Tibial artery (tissue), 4 donors: ENCODE measurements around the gene DLG2.

ENCODE experiments used
- DNase-seq, 2 donors: peaks; one replicate each; pipeline ENCODE4 v3.0.0-alpha.2; 2019
- H3K27ac ChIP-seq, 2 donors: fragments of 200-600 bp; sonication (generic) in 1 of 2; 1 replicate in 1 of 2; 2 replicates in 1 of 2; pipeline ENCODE4 v1.5.1; 2018 to 2019; ENCODE audit warnings: mild to moderate bottlenecking in 1 of 2
- H3K27me3 ChIP-seq, 2 donors: fragments of 200-600 bp; sonication (generic) in 1 of 2; one replicate each; pipeline versions ENCODE4 v1.5.1 to v1.6.0; 2016 to 2019
- H3K36me3 ChIP-seq, 3 donors: fragments of 200-600 bp; sonication (generic) in 2 of 3; one replicate each; pipeline ENCODE4 v1.5.1; 2016 to 2019; ENCODE audit warnings: mild to moderate bottlenecking in 2 of 3
- H3K4me1 ChIP-seq, 4 donors: fragments of 200-600 bp; sonication (generic) in 2 of 4; 1 replicate in 3 of 4; 2 replicates in 1 of 4; pipeline ENCODE4 v1.5.1; 2016 to 2019
- H3K4me3 ChIP-seq, 2 donors: fragments of 200-600 bp; sonication (generic) in 1 of 2; 1 replicate in 1 of 2; 2 replicates in 1 of 2; pipeline ENCODE4 v1.5.1; 2018 to 2019; ENCODE audit warnings: mild to moderate bottlenecking in 2 of 2
- H3K9me3 ChIP-seq, 3 donors: fragments of 200-600 bp; sonication (generic) in 1 of 3; one replicate each; pipeline ENCODE4 v1.5.1; 2016 to 2019
- intact Hi-C: fragments of 100-400 bp; cut with DNase I; formaldehyde crosslinking; loops from one replicate; pipeline ENCODE4 v1.15.0; 2023; ENCODE audit warnings: low total_unique reads
- TF ChIP-seq, protein P1 (sequence below), 2 experiments: fragments of 200-600 bp in 1 of 2; fragments of 450-650 bp in 1 of 2; IDR thresholded peaks; one replicate each; pipeline ENCODE4 v1.5.1; 2017 to 2019; ENCODE audit warnings: antibody characterized with exemption in 2 of 2, mild to moderate bottlenecking in 1 of 2, moderate library complexity in 1 of 2

The DLG2 gene

DNA sequence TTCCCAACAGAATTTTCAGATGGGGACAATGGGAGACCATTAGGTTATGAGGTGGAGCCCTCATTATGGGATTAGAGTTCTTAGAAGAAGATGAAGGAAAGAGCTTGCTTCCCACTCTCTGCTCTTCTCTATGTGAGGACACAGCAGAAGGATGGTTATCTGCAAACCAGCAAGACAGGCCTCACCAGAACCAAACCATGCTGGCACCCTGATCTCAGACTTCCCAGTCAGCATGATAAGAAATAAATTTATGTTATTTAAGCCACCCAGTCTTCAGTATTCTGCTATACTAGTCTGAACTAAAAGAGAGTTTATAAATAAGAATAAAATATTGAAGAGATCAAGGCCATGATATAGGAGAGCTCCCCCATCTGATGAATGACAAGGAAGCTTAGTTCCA lies 1394.6 kb downstream of the DLG2 start:
- Histone ChIP-seq H3K36me3 (no peaks in the 10 kb centered on the region), H3K27ac (no peak overlapping the region), H3K9me3 (no peaks in the 10 kb centered on the region), H3K4me1 (no peaks in the 10 kb centered on the region), H3K4me3 (no peak overlapping the region), H3K27me3 (no peaks in the 10 kb centered on the region)
- DNase-seq, result no peak
- TF ChIP-seq, protein P1, sequence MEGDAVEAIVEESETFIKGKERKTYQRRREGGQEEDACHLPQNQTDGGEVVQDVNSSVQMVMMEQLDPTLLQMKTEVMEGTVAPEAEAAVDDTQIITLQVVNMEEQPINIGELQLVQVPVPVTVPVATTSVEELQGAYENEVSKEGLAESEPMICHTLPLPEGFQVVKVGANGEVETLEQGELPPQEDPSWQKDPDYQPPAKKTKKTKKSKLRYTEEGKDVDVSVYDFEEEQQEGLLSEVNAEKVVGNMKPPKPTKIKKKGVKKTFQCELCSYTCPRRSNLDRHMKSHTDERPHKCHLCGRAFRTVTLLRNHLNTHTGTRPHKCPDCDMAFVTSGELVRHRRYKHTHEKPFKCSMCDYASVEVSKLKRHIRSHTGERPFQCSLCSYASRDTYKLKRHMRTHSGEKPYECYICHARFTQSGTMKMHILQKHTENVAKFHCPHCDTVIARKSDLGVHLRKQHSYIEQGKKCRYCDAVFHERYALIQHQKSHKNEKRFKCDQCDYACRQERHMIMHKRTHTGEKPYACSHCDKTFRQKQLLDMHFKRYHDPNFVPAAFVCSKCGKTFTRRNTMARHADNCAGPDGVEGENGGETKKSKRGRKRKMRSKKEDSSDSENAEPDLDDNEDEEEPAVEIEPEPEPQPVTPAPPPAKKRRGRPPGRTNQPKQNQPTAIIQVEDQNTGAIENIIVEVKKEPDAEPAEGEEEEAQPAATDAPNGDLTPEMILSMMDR (IDR thresholded peaks at IDR 0.05), result no peak
- intact Hi-C loops, result no loop called here

- intact Hi-C loops, result no loop called here
- Histone ChIP-seq H3K36me3 (no peaks in the 10 kb centered on the region), H3K27ac (no peak overlapping the region), H3K27me3 (no peaks in the 10 kb centered on the region), H3K4me1 (peaks cover 0 to 9% (median 2%) of the 10 kb centered on the region in 4 donors), H3K4me3 (no peak overlapping the region), H3K9me3 (no peaks in the 10 kb centered on the region)
- TF ChIP-seq, protein P1 (IDR thresholded peaks at IDR 0.05), result no peak
- DNase-seq, result no peak
Measured at GRCh38 chr11:84230402-84230801, 1396.7 kb downstream of the DLG2 start.

- intact Hi-C loops, result no loop called here
Measured at GRCh38 chr11:84227970-84228665, 1399.0 kb downstream of the DLG2 start.

GRCh38 chr11:84224042-84224441 lies 1403.1 kb downstream of the DLG2 start:
- Histone ChIP-seq H3K36me3 (no peaks in the 10 kb centered on the region), H3K9me3 (no peaks in the 10 kb centered on the region), H3K4me3 (no peak overlapping the region), H3K27me3 (no peaks in the 10 kb centered on the region), H3K4me1 (peaks cover 0 to 10% (median 4%) of the 10 kb centered on the region in 4 donors), H3K27ac (no peak overlapping the region)
- no peak for DNase-seq
- intact Hi-C loops, result no loop called here
- TF ChIP-seq, protein P1 (IDR thresholded peaks at IDR 0.05), result no peak

More at GRCh38 chr11:84227970-84228665, 1399.0 kb downstream of the DLG2 start:
- Histone ChIP-seq H3K27ac (no peak overlapping the region), H3K4me1 (peaks cover 0 to 10% (median 4%) of the 10 kb centered on the region in 4 donors), H3K27me3 (no peaks in the 10 kb centered on the region), H3K36me3 (no peaks in the 10 kb centered on the region), H3K4me3 (no peak overlapping the region), H3K9me3 (no peaks in the 10 kb centered on the region)
- no peak for DNase-seq
- TF ChIP-seq, protein P1 (IDR thresholded peaks at IDR 0.05), result no peak

GRCh38 chr11:84218318-84218717 lies 1408.8 kb downstream of the DLG2 start:
- intact Hi-C loops, result no loop called here
- no peak for DNase-seq
- no peaks in the 10 kb centered on the region for H3K9me3 ChIP-seq

More at GRCh38 chr11:84218318-84218717, 1408.8 kb downstream of the DLG2 start:
- Histone ChIP-seq H3K4me1 (peaks cover 0 to 12% (median 0%) of the 10 kb centered on the region in 4 donors), H3K4me3 (no peak overlapping the region), H3K27me3 (no peaks in the 10 kb centered on the region), H3K27ac (no peak overlapping the region), H3K36me3 (no peaks in the 10 kb centered on the region)
- TF ChIP-seq, protein P1 (IDR thresholded peaks at IDR 0.05), result no peak
